Upper lobe of left lung (tissue), 4 donors: ENCODE measurements around the gene PTPRC.

Experiments
- CTCF ChIP-seq, 6 experiments: fragments of 450-650 bp in 4 of 6; fragments of 200-600 bp in 2 of 6; sonication (generic) in 2 of 6; IDR thresholded peaks; one replicate each; pipeline ENCODE4 v1.5.1; 2016 to 2019; ENCODE audit warnings: antibody characterized with exemption in 6 of 6
- POLR2A ChIP-seq, 4 donors: fragments of 450-650 bp; IDR thresholded peaks; one replicate each; pipeline ENCODE4 v1.5.1; 2016 to 2017; ENCODE audit warnings: antibody characterized with exemption in 4 of 4, mild to moderate bottlenecking in 2 of 4
- POLR2AphosphoS5 ChIP-seq, 2 donors: sonication (generic); formaldehyde crosslinking; IDR thresholded peaks; one replicate each; pipeline ENCODE4 v1.5.1; 2017; ENCODE audit warnings: antibody characterized with exemption in 2 of 2

GRCh38 chr1:198687429-198687828 lies 48.6 kb downstream of the PTPRC start:
- TF ChIP-seq CTCF (IDR thresholded peaks at IDR 0.05) (no peak), POLR2A (IDR thresholded peaks at IDR 0.05) (no peak), POLR2AphosphoS5 (IDR thresholded peaks at IDR 0.05) (no peak)
